K562 (cell line): ENCODE results near the gene SRI. TPM values are rescaled to one million over a fixed set of nuclear protein-coding genes. Genes with fewer than 3 reads are reported as not detected.

ENCODE experiments used
- ATAC-seq: fragments of 200-7000 bp; cut with Tn5 transposase; 3 replicates; pipeline ENCODE4 v1.9.1; 2020; ENCODE audit warnings: moderate library complexity
- BruUV-seq: library from RNA; stranded (reverse); fragments of 400-500 nt; replicated peaks from 2 replicates; lab custom pipeline; 2021; lab: Mats Ljungman, UMichigan
- CTCF ChIA-PET: fragments of 300-600 bp; formaldehyde crosslinking; extraction: SDS; loops from one replicate; lab custom pipeline; 2021; ENCODE audit warnings: low intra/inter-chr PET ratio; lab: Yijun Ruan, JAX
- POLR2A ChIA-PET: fragments of 300-600, 350-650 bp; sonication (Branson Sonifier 250); formaldehyde crosslinking; extraction: SDS; loops from one replicate; lab custom pipeline; 2021; ENCODE audit warnings: antibody characterized with exemption, inconsistent platforms; lab: Yijun Ruan, JAX
- DNase-seq, 4 experiments: peaks; one replicate each; pipeline versions ENCODE4 v3.0.0 to v3.0.0-alpha.2; 2011 to 2018; ENCODE audit warnings: low spot score in 3 of 4, mixed read lengths in 3 of 4; ENCODE audit errors: extremely low read depth in 1 of 4
- FAIRE-seq: peaks from 2 replicates; lab custom pipeline; 2011; peaks lifted over from hg19 to GRCh38; lab: Jason Lieb, UNC
- H2AFZ ChIP-seq: 2 replicates; pipeline ENCODE4 v1.6.0; 2011; ENCODE audit warnings: low read depth, low read length, control low read depth, inconsistent platforms
- H3K27ac ChIP-seq: fragments of 200-600 bp; 3 replicates; pipeline ENCODE4 v1.8.0; 2011; ENCODE audit warnings: low read depth, mild to moderate bottlenecking, control low read depth, inconsistent platforms, low read length, moderate library complexity, mixed read lengths; ENCODE audit errors: extremely low read depth
- H3K27me3 ChIP-seq, 2 experiments: fragments of 300-600 bp in 1 of 2; 2 replicates in 1 of 2; 3 replicates in 1 of 2; pipeline versions ENCODE4 v1.6.0 to v1.8.0; 2011; ENCODE audit warnings: inconsistent platforms in 2 of 2, low read length in 2 of 2, mild to moderate bottlenecking in 1 of 2, mixed read lengths in 1 of 2, moderate library complexity in 1 of 2; ENCODE audit not compliant: control insufficient read depth in 2 of 2, insufficient read depth in 2 of 2
- H3K36me3 ChIP-seq: fragments of 300-600 bp; 3 replicates; pipeline ENCODE4 v1.8.0; 2011; ENCODE audit warnings: mild to moderate bottlenecking, low read length, inconsistent platforms; ENCODE audit not compliant: control insufficient read depth, insufficient read depth
- H3K4me1 ChIP-seq, 2 experiments: fragments of 200-600 bp in 1 of 2; replicated peaks in 1 of 2; 2 replicates in 1 of 2; 3 replicates in 1 of 2; pipeline versions ENCODE4 v1.5.1 to v1.8.0; 2011; ENCODE audit warnings: inconsistent platforms in 2 of 2, low read length in 2 of 2, mild to moderate bottlenecking in 1 of 2, mixed read lengths in 1 of 2, moderate library complexity in 1 of 2; ENCODE audit not compliant: control insufficient read depth in 2 of 2, insufficient read depth in 2 of 2
- H3K4me2 ChIP-seq: 2 replicates; pipeline ENCODE4 v1.6.1; 2011; ENCODE audit warnings: low read length, control low read depth, inconsistent platforms, mixed read lengths; ENCODE audit not compliant: insufficient read depth
- H3K4me3 ChIP-seq: fragments of 200-600 bp; sonication (generic), shearing (Covaris generic); 2 replicates; pipeline ENCODE4 v1.5.1; 2016; ENCODE audit warnings: control low read depth, inconsistent platforms
- H3K79me2 ChIP-seq: fragments of 200-600 bp; 3 replicates; pipeline ENCODE4 v1.8.0; 2011; ENCODE audit warnings: low read length, inconsistent platforms; ENCODE audit not compliant: control insufficient read depth, insufficient read depth
- H3K9ac ChIP-seq, 2 experiments: 2 replicates each; pipeline versions ENCODE4 v1.6.0 to v1.6.1; 2011; ENCODE audit warnings: low read depth in 2 of 2, low read length in 2 of 2, control low read depth in 1 of 2, inconsistent platforms in 1 of 2, mild to moderate bottlenecking in 1 of 2, mixed read lengths in 1 of 2; ENCODE audit not compliant: insufficient read depth in 1 of 2
- H3K9me1 ChIP-seq: one replicate; pipeline ENCODE4 v1.6.0; 2011; ENCODE audit warnings: inconsistent platforms, mild to moderate bottlenecking, low read length, moderate library complexity; ENCODE audit not compliant: control insufficient read depth, insufficient read depth
- H3K9me3 ChIP-seq: replicated peaks from 2 replicates; pipeline ENCODE4 v1.5.1; 2011; ENCODE audit warnings: low read depth, low read length, inconsistent platforms; ENCODE audit not compliant: control insufficient read depth, insufficient read depth
- H4K20me1 ChIP-seq: replicated peaks from 2 replicates; pipeline ENCODE4 v1.6.1; 2011; ENCODE audit warnings: low read length, inconsistent platforms, mixed read lengths; ENCODE audit not compliant: control insufficient read depth, insufficient read depth
- CBX1 ChIP-seq: sonication (generic); IDR thresholded peaks from 2 replicates; pipeline ENCODE4 v1.6.1; 2016; ENCODE audit warnings: antibody characterized with exemption, low read depth, mild to moderate bottlenecking
- CREM ChIP-seq: IDR thresholded peaks from 2 replicates; pipeline ENCODE4 v1.6.1; 2014; ENCODE audit warnings: antibody characterized with exemption, low read depth
- DACH1 ChIP-seq: fragments of 450-650 bp; IDR thresholded peaks from 2 replicates; pipeline ENCODE4 v1.6.1; 2018; ENCODE audit not compliant: partially characterized antibody
- ELF1 ChIP-seq: fragments of 200-800 bp; sonication (Bioruptor generic); IDR thresholded peaks from 2 replicates; pipeline ENCODE4 v1.6.1; 2016; ENCODE audit warnings: missing genetic modification characterization, missing compliant biosample characterization
- FOXA1 ChIP-seq: fragments of 450-650 bp; IDR thresholded peaks from 2 replicates; pipeline ENCODE4 v1.6.1; 2016; ENCODE audit warnings: mild to moderate bottlenecking, borderline replicate concordance
- FOXP1 ChIP-seq: sonication (generic); formaldehyde crosslinking; IDR thresholded peaks from 2 replicates; pipeline ENCODE4 v1.8.0; 2022; ENCODE audit warnings: mild to moderate bottlenecking, missing genetic modification reagents
- MNT ChIP-seq, 2 experiments: fragments of 450-650 bp; conservative IDR thresholded peaks; 2 replicates each; pipeline ENCODE4 v1.6.1; 2017; ENCODE audit warnings: mild to moderate bottlenecking in 2 of 2, moderate library complexity in 2 of 2
- NCOA2 ChIP-seq, 2 experiments: fragments of 450-650 bp; IDR thresholded peaks; 2 replicates each; pipeline ENCODE4 v1.6.1; 2018; ENCODE audit warnings: mild to moderate bottlenecking in 2 of 2, moderate library complexity in 1 of 2; ENCODE audit not compliant: partially characterized antibody in 2 of 2
- ZC3H4 ChIP-seq: sonication (generic); formaldehyde crosslinking; IDR thresholded peaks from 2 replicates; pipeline ENCODE4 v1.9.0; 2021; ENCODE audit warnings: missing genetic modification reagents, borderline replicate concordance
- ZNF212 ChIP-seq: fragments of 450-650 bp; formaldehyde crosslinking; IDR thresholded peaks from 2 replicates; pipeline ENCODE4 v1.4.0; 2020; ENCODE audit warnings: mild to moderate bottlenecking
- ZNF324 ChIP-seq: fragments of 250-450 bp; sonication (Bioruptor Pico); IDR thresholded peaks from 2 replicates; pipeline ENCODE4 v1.4.0; 2020; ENCODE audit warnings: mild to moderate bottlenecking
- ZNF586 ChIP-seq: fragments of 450-650 bp; formaldehyde crosslinking; conservative IDR thresholded peaks from 2 replicates; pipeline ENCODE4 v1.4.0; 2020; ENCODE audit warnings: mild to moderate bottlenecking, moderate library complexity
- WGBS: fragments of 100-300 bp; shearing (Covaris generic); methylation state at CpG from one replicate; pipeline ENCODE4 v1.1.6; 2016; ENCODE audit warnings: low coverage, mixed read lengths; ENCODE audit not compliant: insufficient coverage; ENCODE audit errors: missing lambda C conversion rate; 5-methylcytosine and 5-hydroxymethylcytosine counted together
- in situ Hi-C: fragments of 300-500 bp; cut with MboI; formaldehyde crosslinking; loops from 4 replicates; pipeline ENCODE4 v1.15.0; 2018; ENCODE audit warnings: inconsistent platforms, mixed read lengths
- intact Hi-C: fragments of 100-400 bp; cut with micrococcal nuclease; formaldehyde crosslinking; loops from 2 replicates; pipeline ENCODE4 v1.14.2; 2022
- polyA plus RNA-seq, 8 experiments: library from polyadenylated mRNA; depleted of rRNA in 4 of 8; stranded (reverse) in 5 of 8; unstranded in 3 of 8; fragments of >200 nt; fragmentation: Nextera tagmentation in 2 of 8; fragmentation: Illumina TruSeq in 1 of 8; extraction: Ambion mirVana in 2 of 8; extraction: Trizol in 1 of 8; gene quantifications; 2 replicates each; pipeline versions ENCODE4 v1.2.1 to v1.2.3, GENCODE V29; 2011 to 2014; ENCODE audit warnings: inconsistent platforms in 1 of 8, missing spikeins in 1 of 8
- total RNA-seq, 7 experiments: library from RNA; depleted of rRNA in 6 of 7; stranded (reverse); fragments of >200 nt in 6 of 7; fragmentation: Illumina TruSeq in 2 of 7; extraction: Trizol in 2 of 7; gene quantifications; 2 replicates each; pipeline versions ENCODE4 v1.2.1 to v1.2.3, GENCODE V29; 2011 to 2021; ENCODE audit warnings: low replicate concordance in 1 of 7
- TF ChIP-seq, protein P1 (sequence below): sonication (generic); formaldehyde crosslinking; IDR thresholded peaks from 2 replicates; pipeline ENCODE4 v1.8.0; 2022; ENCODE audit warnings: mild to moderate bottlenecking, missing genetic modification reagents
- TF ChIP-seq, protein P2 (sequence below), 2 experiments: fragments of 450-650 bp in 1 of 2; sonication (generic) in 1 of 2; formaldehyde crosslinking; conservative IDR thresholded peaks; 2 replicates each; pipeline versions ENCODE4 v1.4.0 to v1.8.1; 2020 to 2022; ENCODE audit warnings: mild to moderate bottlenecking in 1 of 2, missing genetic modification reagents in 1 of 2

Gene SRI
- total and polyA plus RNA-seq, 9 of the 15 experiments (the other 6 are each of a cell fraction or from before 2014, with no cell fraction given): 56.4 to 158 (median 119) TPM

- H3K9me3 ChIP-seq: no peaks in the 10 kb centered on the region
- no peaks in the 10 kb centered on the region for H3K27me3 ChIP-seq
- BruUV-seq: no TSS peak
- no peaks in the 10 kb centered on the region for H3K79me2 ChIP-seq
- no peak overlapping the region for H3K4me3 ChIP-seq
- ChIA-PET POLR2A (interaction anchor here (0.6 to 0.9 kb wide), 2 partner anchors 10 to 12 kb away, joined by 3 read pairs; no protein-coding TSS in a partner anchor), CTCF (no interaction called here)
- peaks cover 0 to 16% of the 10 kb centered on the region in 2 experiments; a peak in 2 of 5 replicates for H3K4me1 ChIP-seq
- intact Hi-C loops (no loop called here), in situ Hi-C loops (no loop called here)
- DNase-seq: no peak
- no peak for FAIRE-seq
- peaks cover 69% of the 10 kb centered on the region for H3K36me3 ChIP-seq
- ATAC-seq: no peak
- H4K20me1 ChIP-seq: no peaks in the 10 kb centered on the region
- no peak overlapping the region for H3K4me2 ChIP-seq
- H3K9ac ChIP-seq: no peak overlapping the region
- H3K27ac ChIP-seq: no peak overlapping the region
- H3K9me1 ChIP-seq: no peaks in the 10 kb centered on the region
- H2AFZ ChIP-seq: no peak overlapping the region
- no peak for TF ChIP-seq MNT (conservative IDR thresholded peaks at IDR 0.05)
- TF ChIP-seq, protein P1, sequence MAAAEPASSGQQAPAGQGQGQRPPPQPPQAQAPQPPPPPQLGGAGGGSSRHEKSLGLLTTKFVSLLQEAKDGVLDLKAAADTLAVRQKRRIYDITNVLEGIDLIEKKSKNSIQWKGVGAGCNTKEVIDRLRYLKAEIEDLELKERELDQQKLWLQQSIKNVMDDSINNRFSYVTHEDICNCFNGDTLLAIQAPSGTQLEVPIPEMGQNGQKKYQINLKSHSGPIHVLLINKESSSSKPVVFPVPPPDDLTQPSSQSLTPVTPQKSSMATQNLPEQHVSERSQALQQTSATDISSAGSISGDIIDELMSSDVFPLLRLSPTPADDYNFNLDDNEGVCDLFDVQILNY: no peak
- no peak for TF ChIP-seq CREM
- TF ChIP-seq, protein P2, sequence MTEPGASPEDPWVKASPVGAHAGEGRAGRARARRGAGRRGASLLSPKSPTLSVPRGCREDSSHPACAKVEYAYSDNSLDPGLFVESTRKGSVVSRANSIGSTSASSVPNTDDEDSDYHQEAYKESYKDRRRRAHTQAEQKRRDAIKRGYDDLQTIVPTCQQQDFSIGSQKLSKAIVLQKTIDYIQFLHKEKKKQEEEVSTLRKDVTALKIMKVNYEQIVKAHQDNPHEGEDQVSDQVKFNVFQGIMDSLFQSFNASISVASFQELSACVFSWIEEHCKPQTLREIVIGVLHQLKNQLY (CRISPR knock-in tag; conservative IDR thresholded peaks at IDR 0.05): no peak
- TF ChIP-seq ZC3H4 (CRISPR knock-in tag): no peak
- no peak for TF ChIP-seq ZNF324 (CRISPR knock-in tag)
- no peak for TF ChIP-seq DACH1
- no peak for TF ChIP-seq FOXP1 (CRISPR knock-in tag)
- TF ChIP-seq FOXA1: no peak
- no peak for TF ChIP-seq ZNF212 (CRISPR knock-in tag)
- no peak for TF ChIP-seq ZNF586
- no peak for TF ChIP-seq NCOA2 (IDR thresholded peaks at IDR 0.05; ENCODE audit: partially characterized antibody in 2 of 2)
- TF ChIP-seq ELF1 (tag): no peak
- TF ChIP-seq CBX1: no peak
- WGBS: 65% methylated on average over 4 of the region's 4 CpGs
These were observed 13.6 kb downstream of the SRI start for GRCh38 chr7:88206254-88206653.
